ES-I3 (cell line): ENCODE measurements around the gene LGALS16.
"Not testable (repeated sequence)": the region's sequence is repeated elsewhere in the genome, so short reads cannot be mapped to it uniquely, and the experiment has no call there.

Experiments used
- H3K36me3 ChIP-seq: 2 replicates; pipeline ENCODE4 v1.6.1; 2013; ENCODE audit warnings: mild to moderate bottlenecking, low read length, control low read depth, moderate library complexity; ENCODE audit not compliant: insufficient read depth
- H3K4me1 ChIP-seq: 2 replicates; pipeline ENCODE4 v1.6.1; 2013; ENCODE audit warnings: mild to moderate bottlenecking, control low read depth, low read length; ENCODE audit not compliant: insufficient read depth
- H3K9ac ChIP-seq: 2 replicates; pipeline ENCODE4 v1.6.1; 2013; ENCODE audit warnings: low read depth, mild to moderate bottlenecking, low read length, moderate library complexity
- H3K9me3 ChIP-seq: 2 replicates; pipeline ENCODE4 v1.6.1; 2013; ENCODE audit warnings: mild to moderate bottlenecking, low read length, moderate library complexity; ENCODE audit not compliant: control insufficient read depth, insufficient read depth

LGALS16 gene

DNA sequence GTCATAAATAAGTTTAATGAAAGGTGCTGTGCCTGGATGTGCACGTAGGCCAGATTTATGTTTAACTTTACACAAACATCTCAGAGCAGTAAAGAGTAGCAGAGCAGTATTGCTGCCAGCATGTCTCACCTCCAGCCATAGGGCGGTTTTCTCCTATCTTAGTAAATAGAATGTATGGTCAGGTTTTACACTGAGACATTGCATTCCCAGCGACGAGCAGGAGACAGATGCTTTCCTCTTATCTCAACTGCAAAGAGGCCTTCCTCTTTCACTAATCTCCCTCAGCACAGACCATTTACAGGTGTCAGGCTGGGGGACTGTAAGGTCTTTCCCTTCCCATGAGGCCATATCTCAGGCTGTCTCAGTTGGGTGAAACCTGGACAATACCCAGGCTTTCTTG lies 32.9 kb downstream of the LGALS16 start:
- H3K36me3 ChIP-seq, H3K9me3 ChIP-seq, H3K9ac ChIP-seq, H3K4me1 ChIP-seq: not testable (repeated sequence)

DNA sequence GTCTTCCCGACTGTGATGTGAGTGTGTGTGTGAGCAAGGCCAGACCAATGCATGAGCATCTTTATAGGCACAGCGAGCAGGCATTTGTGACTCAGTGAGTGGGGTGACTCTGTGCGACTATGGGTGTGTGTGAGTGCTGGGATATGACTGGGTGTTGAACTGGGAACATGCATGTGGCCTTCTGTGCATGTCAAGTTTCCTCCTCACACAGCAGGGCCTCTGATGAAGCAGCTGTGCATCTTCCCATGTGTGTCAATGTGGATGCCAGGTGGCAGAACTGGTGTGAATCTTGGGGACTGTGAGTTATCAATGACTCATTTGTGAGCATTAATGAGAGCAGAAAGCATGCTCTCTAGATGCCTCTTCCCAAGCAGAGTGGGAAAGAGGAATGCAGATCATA lies 36.5 kb downstream of the LGALS16 start:
- Histone ChIP-seq H3K4me1 (no peaks in the 10 kb centered on the region), H3K9me3 (no peaks in the 10 kb centered on the region), H3K9ac (no peak overlapping the region), H3K36me3 (no peaks in the 10 kb centered on the region)

DNA sequence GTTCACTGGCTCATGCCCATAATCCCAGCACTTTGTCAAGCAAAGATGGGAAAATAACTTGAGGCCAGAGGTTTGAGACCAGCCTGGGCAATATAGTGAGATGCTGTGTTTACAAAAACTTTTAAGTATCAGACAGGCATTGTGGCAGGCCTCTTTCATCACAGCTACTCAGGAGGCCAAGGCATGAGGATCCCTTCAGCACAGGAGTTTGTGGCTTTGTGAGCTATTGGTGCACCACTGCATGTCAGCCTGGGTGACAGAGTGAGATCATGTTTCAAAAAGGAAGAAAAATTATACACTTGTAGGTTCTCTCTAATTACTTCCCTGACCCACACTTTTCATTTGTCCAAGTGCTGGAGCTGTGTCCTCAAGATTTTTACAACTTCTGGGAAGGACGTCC lies 37.1 kb downstream of the LGALS16 start:
- H3K9ac ChIP-seq: no peak overlapping the region
- no peaks in the 10 kb centered on the region for H3K9me3 ChIP-seq
- H3K36me3 ChIP-seq: no peaks in the 10 kb centered on the region
- H3K4me1 ChIP-seq: no peaks in the 10 kb centered on the region

DNA sequence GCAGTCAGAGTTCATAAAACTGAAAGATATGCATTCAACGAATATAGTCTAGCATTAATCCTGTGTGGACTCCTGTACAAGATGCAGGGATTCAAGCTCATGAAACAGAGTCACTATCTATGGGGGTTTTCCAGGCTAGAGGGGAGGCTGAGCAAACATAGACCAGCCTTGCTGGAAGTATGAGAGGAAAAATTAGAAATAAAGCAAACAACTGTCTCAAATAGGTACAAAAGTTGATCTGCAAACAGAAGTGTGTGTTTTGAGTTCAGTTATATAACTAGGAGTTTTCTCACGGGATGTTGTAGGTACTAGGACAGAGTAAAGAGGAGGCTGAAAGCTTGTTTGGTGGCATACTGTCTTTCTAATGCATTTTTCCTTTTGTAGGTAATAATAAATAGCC lies 40.0 kb downstream of the LGALS16 start:
- no peaks in the 10 kb centered on the region for H3K9me3 ChIP-seq
- no peaks in the 10 kb centered on the region for H3K4me1 ChIP-seq
- no peak overlapping the region for H3K9ac ChIP-seq
- no peaks in the 10 kb centered on the region for H3K36me3 ChIP-seq

DNA sequence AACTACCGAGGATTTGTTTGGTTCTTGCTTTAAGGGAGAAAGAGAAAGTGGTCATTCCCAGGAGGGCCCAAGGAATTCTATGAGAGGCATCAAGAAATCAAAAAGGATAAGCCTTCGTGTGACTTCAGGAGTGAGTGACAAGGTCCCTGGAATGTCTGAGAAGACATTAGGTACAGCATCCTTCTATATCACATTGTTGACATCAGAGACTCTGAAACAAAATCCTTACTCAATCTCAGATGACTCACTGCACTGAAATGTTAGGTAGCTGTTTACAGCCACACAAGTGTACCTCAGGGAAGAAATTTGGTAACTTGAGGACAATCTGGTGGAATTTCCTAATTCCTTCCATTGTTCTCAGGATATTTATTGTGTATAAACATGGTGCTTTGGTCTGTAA lies 40.7 kb downstream of the LGALS16 start:
- Histone ChIP-seq H3K9me3 (no peaks in the 10 kb centered on the region), H3K9ac (no peak overlapping the region)

DNA sequence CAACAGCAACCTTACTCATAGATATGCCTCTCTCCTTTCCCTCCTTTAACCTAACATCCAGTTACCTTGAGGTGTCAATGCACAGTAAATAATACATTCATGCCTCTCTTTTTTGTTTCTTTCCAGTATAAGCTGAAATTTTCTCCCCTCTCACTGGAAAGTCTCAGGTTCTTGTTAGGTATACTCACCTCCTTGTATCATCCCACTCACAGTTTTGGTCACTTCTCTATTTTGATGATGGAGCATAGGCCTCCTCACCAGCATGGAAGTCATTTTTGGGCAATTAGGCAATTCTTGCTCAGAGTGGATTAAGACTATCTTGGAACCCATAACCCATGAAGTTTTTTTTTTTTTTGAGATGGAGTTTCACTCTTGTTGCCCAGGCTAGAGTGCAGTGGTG lies 42.8 kb downstream of the LGALS16 start:
- Histone ChIP-seq H3K4me1 (no peaks in the 10 kb centered on the region), H3K9me3 (no peaks in the 10 kb centered on the region), H3K36me3 (no peaks in the 10 kb centered on the region), H3K9ac (no peak overlapping the region)

More for the DNA sequence above, 40.7 kb downstream of the LGALS16 start:
- Histone ChIP-seq H3K4me1 (no peaks in the 10 kb centered on the region), H3K36me3 (no peaks in the 10 kb centered on the region)

DNA sequence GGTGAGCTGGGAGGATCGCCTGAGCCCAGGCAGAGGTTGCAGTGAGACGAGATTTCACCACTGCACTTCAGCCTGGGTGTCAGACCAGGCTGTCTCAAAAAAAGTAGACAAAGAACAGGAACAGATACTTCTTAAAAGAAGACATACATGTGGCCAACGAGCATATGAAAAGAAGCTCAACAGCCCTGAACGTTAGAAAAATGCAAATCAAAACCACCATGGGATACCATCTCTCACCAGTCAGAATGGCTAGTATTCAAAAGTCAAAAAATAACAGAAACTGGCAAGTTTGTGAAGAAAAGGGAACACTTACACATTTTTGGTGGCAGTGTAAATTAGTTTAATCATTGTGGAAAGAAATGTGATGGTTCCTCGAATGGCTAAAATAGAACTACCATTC lies 45.6 kb downstream of the LGALS16 start:
- Histone ChIP-seq H3K9me3 (no peaks in the 10 kb centered on the region), H3K9ac (no peak overlapping the region), H3K4me1 (no peaks in the 10 kb centered on the region), H3K36me3 (no peaks in the 10 kb centered on the region)

DNA sequence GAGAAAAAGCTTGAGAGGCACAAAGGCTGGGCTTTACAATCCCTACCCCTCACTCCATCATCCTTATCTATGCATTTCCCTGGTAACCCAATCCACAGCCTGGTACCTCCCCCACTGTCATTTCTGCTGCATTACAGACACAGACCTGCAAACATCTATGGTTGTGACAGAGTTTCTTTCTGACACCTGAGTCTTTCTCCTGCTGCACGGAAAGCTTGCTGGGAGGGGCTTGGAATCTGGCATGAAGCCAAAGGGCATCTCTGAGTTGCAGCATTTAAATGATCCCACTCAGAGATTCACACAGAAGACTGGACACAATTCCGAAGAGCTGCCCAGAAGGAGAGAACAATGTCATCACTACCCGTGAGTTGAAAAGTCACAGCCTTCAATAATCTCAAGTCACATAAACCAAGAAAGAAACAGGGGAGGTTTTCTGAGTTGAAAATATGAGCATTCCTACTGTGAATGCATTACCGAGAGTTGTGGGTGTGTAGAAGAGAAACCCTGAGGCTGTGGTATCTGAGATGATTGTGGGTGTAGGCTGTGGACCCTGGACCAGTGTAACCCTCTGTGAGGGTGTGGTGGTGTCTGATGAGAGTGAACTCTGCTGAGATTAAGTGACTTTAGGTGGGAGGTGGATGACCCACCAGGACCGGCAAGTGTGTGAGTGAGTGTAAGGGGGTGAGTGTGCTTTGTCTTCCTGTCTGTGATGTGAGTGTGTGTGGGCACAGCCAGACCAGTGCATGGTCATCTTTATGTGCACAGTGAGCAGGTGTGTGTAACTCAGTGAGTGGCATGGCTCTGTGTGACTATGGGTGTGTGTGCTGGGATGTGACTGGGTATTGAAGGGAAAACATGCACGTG lies 48.7 kb downstream of the LGALS16 start, which contains the start of gene LGALS14:
LGALS14 (plus strand) TSS at position 301 of the 864 bp plus-strand sequence; CDS start at position 349, 48 bp downstream.
- H3K36me3 ChIP-seq: no peaks in the 10 kb centered on the region
- no peaks in the 10 kb centered on the region for H3K9me3 ChIP-seq
- H3K4me1 ChIP-seq: no peaks in the 10 kb centered on the region
- no peak within 1 kb of the TSS for H3K9ac ChIP-seq

DNA sequence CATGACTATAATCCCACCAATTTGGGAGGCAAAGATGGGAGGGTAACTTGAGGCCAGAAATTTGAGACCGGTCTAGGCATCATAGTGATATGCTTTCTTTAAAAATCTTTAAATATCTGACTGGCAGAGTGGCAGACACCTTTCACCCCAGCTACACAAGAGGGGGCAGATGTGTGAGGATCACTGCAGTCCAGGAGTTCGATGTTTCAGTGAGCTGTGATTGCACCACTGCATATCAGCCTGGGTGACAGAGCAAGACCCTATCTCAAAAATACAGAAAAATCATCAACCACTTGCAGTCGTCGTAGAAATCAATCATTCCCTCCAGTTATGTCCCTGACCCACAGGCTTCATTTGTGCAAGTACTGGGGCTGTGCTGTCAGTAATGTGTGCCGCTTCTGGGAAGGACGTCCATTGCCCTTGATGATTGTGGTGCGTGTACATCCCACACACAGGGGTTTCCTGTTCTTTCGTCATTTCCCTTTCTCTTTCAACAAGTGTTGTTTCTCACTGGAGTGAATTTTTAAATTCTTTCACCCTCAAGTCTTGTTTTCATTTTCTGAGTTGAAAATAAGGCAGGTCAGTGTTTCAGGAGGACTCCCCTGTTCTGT lies 50.0 kb downstream of the LGALS16 start:
- Histone ChIP-seq H3K4me1 (no peaks in the 10 kb centered on the region), H3K9ac (no peak overlapping the region), H3K36me3 (no peaks in the 10 kb centered on the region), H3K9me3 (no peaks in the 10 kb centered on the region)

DNA sequence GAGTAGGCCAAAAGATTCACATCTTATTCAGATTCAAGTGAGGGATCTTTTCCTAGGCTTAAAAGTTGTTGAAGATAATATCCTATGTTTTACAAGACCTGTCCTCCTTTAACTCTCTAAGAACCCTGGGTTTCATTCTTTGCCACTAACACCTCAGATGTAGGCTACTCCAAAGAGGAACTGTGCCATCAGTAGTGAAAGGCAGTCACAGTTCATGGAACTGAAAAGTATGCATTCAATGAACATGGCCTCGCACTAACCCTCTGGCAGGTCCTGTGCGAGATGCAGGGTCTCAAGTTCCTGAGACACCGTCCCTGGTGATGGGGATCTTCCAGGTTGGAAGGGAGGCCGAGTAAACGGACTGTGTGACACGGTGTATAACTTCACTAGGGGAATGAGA lies 52.9 kb downstream of the LGALS16 start:
- H3K9ac ChIP-seq: no peak overlapping the region
- no peaks in the 10 kb centered on the region for H3K9me3 ChIP-seq
- H3K36me3 ChIP-seq: no peaks in the 10 kb centered on the region
- no peaks in the 10 kb centered on the region for H3K4me1 ChIP-seq

DNA sequence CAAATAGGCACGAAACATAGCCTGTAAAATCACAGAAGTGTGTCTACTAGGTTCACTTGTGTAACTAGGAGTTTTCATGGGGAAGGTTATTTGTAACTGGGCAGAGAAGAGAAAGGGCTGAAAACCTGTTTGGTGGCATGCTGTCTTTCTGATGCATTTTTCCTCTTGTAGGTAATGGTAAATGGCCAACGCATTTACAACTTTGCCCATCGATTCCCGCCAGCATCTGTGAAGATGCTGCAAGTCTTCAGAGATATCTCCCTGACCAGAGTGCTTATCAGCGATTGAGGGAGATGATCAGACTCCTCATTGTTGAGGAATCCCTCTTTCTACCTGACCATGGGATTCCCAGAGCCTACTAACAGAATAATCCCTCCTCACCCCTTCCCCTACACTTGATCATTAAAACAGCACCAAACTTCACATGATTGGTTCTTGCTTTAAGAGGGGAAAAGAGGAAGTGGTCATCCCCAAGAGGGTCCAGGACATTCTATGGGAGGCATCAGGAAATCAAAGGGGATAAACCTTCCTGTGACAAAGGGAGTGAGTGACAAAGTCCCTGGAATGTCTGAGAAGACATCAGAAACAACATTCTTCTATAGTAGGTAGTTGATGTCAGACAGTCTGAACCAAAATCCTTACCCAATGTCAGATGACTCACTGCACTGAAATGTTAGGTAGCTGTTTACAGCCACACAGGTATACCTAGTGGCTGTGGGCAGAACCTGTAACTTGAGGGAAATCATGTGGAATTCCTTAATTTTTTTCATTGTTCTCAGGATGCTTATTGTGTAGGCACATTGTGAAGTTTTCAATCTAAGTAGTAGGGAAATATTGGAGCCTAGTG lies 53.5 kb downstream of the LGALS16 start:
- H3K36me3 ChIP-seq: no peaks in the 10 kb centered on the region
- no peaks in the 10 kb centered on the region for H3K9me3 ChIP-seq
- H3K9ac ChIP-seq: no peak overlapping the region
- H3K4me1 ChIP-seq: no peaks in the 10 kb centered on the region
